IMR-90 (cell line): ENCODE results near the gene C16orf92. TPM values are rescaled to one million over a fixed set of nuclear protein-coding genes. Genes with fewer than 3 reads are reported as not detected.

ENCODE experiments used
- ATAC-seq: fragments of 200-7000 bp; cut with Tn5 transposase; 2 replicates; pipeline ENCODE4 v1.9.1; 2020; ENCODE audit warnings: low read depth, mild to moderate bottlenecking, moderate library complexity
- BruUV-seq: library from RNA; stranded (reverse); fragments of 400-500 nt; replicated peaks from 2 replicates; lab custom pipeline; 2021; lab: Mats Ljungman, UMichigan
- CTCF ChIA-PET: fragments of 300-600 bp; formaldehyde crosslinking; extraction: SDS; loops from one replicate; lab custom pipeline; 2021; ENCODE audit warnings: antibody characterized with exemption; lab: Yijun Ruan, JAX
- POLR2A ChIA-PET: fragments of 300-600 bp; sonication (Branson Sonifier 250); formaldehyde crosslinking; loops from one replicate; lab custom pipeline; 2022; ENCODE audit warnings: antibody characterized with exemption; ENCODE audit not compliant: unreplicated experiment; lab: Charles Lee
- DNase-seq: peaks from one replicate; pipeline ENCODE4 v3.0.0; 2013
- H2AFZ ChIP-seq: replicated peaks from 2 replicates; pipeline ENCODE3; 2013; ENCODE audit warnings: low read length, mild to moderate bottlenecking; ENCODE audit not compliant: poor library complexity
- H2AK5ac ChIP-seq: 2 replicates; pipeline ENCODE4 v1.6.1; 2013; ENCODE audit warnings: low read depth, low read length, inconsistent platforms
- H2AK9ac ChIP-seq: replicated peaks from 2 replicates; pipeline ENCODE3; 2013; ENCODE audit warnings: mild to moderate bottlenecking, low read depth, low read length, moderate library complexity; ENCODE audit not compliant: poor library complexity
- H2BK120ac ChIP-seq: 2 replicates; pipeline ENCODE4 v1.6.1; 2013; ENCODE audit warnings: low read depth, low read length, inconsistent platforms
- H2BK15ac ChIP-seq: 3 replicates; pipeline ENCODE4 v1.6.1; 2013; ENCODE audit warnings: low read depth, low read length, inconsistent platforms
- H2BK20ac ChIP-seq: 2 replicates; pipeline ENCODE4 v1.6.1; 2013; ENCODE audit warnings: low read depth, mild to moderate bottlenecking, inconsistent platforms, low read length, moderate library complexity
- H2BK5ac ChIP-seq: 2 replicates; pipeline ENCODE4 v1.6.1; 2013; ENCODE audit warnings: mild to moderate bottlenecking, low read depth, low read length, inconsistent platforms; ENCODE audit not compliant: poor library complexity, severe bottlenecking
- H3K14ac ChIP-seq: replicated peaks from 2 replicates; pipeline ENCODE4 v1.6.1; 2013; ENCODE audit warnings: low read depth, low read length, inconsistent platforms
- H3K18ac ChIP-seq: 2 replicates; pipeline ENCODE4 v1.6.1; 2013; ENCODE audit warnings: low read depth, low read length, control low read depth
- H3K23ac ChIP-seq: 2 replicates; pipeline ENCODE4 v1.6.1; 2013; ENCODE audit warnings: low read depth, low read length, inconsistent platforms
- H3K27ac ChIP-seq: 2 replicates; pipeline ENCODE4 v1.5.1; 2013; ENCODE audit warnings: mild to moderate bottlenecking, control low read depth, low read length; ENCODE audit not compliant: insufficient read depth
- H3K27me3 ChIP-seq: 2 replicates; pipeline ENCODE4 v1.6.1; 2013; ENCODE audit warnings: low read length; ENCODE audit not compliant: control insufficient read depth, insufficient read depth
- H3K36me3 ChIP-seq: 2 replicates; pipeline ENCODE4 v1.6.1; 2013; ENCODE audit warnings: low read length, mixed read lengths; ENCODE audit not compliant: control insufficient read depth, insufficient read depth
- H3K4ac ChIP-seq: 2 replicates; pipeline ENCODE4 v1.6.1; 2013; ENCODE audit warnings: low read depth, low read length, inconsistent platforms
- H3K4me1 ChIP-seq: 2 replicates; pipeline ENCODE4 v1.6.1; 2013; ENCODE audit warnings: low read length, mixed read lengths; ENCODE audit not compliant: control insufficient read depth, insufficient read depth
- H3K4me2 ChIP-seq: 2 replicates; pipeline ENCODE4 v1.6.1; 2013; ENCODE audit warnings: low read depth, mild to moderate bottlenecking, control low read depth, low read length, moderate library complexity
- H3K4me3 ChIP-seq: 2 replicates; pipeline ENCODE4 v1.5.1; 2013; ENCODE audit warnings: low read depth, mild to moderate bottlenecking, control low read depth, low read length, moderate library complexity; ENCODE audit not compliant: insufficient read depth
- H3K56ac ChIP-seq: 2 replicates; pipeline ENCODE4 v1.6.1; 2013; ENCODE audit warnings: low read length, inconsistent platforms; ENCODE audit not compliant: insufficient read depth; ENCODE audit errors: extremely low read depth
- H3K79me1 ChIP-seq, 2 experiments: 2 replicates each; pipeline ENCODE4 v1.6.1; 2013; ENCODE audit warnings: low read length in 2 of 2, inconsistent platforms in 1 of 2, low read depth in 1 of 2
- H3K9ac ChIP-seq: 2 replicates; pipeline ENCODE4 v1.6.1; 2013; ENCODE audit warnings: low read depth, low read length, control low read depth
- H3K9me1 ChIP-seq: 2 replicates; pipeline ENCODE4 v1.6.1; 2013; ENCODE audit warnings: low read length, inconsistent platforms; ENCODE audit not compliant: insufficient read depth
- H3K9me3 ChIP-seq: 2 replicates; pipeline ENCODE4 v1.6.1; 2013; ENCODE audit warnings: low read length; ENCODE audit not compliant: control insufficient read depth, insufficient read depth
- H4K20me1 ChIP-seq: 2 replicates; pipeline ENCODE4 v1.6.1; 2013; ENCODE audit warnings: low read length, inconsistent platforms; ENCODE audit not compliant: insufficient read depth
- H4K5ac ChIP-seq: 2 replicates; pipeline ENCODE4 v1.6.1; 2013; ENCODE audit warnings: mild to moderate bottlenecking, low read depth, low read length, control low read depth
- H4K8ac ChIP-seq, 2 experiments: 2 replicates each; pipeline ENCODE4 v1.6.1; 2013; ENCODE audit warnings: low read depth in 2 of 2, low read length in 2 of 2, control low read depth in 1 of 2, inconsistent platforms in 1 of 2
- H4K91ac ChIP-seq: 2 replicates; pipeline ENCODE4 v1.6.1; 2013; ENCODE audit warnings: low read depth, low read length, inconsistent platforms; ENCODE audit not compliant: insufficient read depth
- CEBPB ChIP-seq: IDR thresholded peaks from 2 replicates; pipeline ENCODE4 v1.6.1; 2012; ENCODE audit warnings: low read depth, low read length, improper control_type of control experiment
- CHD1 ChIP-seq: IDR thresholded peaks from 2 replicates; pipeline ENCODE4 v1.6.1; 2012; ENCODE audit warnings: low read depth, low read length, improper control_type of control experiment
- CTCF ChIP-seq: conservative IDR thresholded peaks from 2 replicates; pipeline ENCODE4 v1.5.1; 2012; ENCODE audit warnings: mild to moderate bottlenecking, low read depth, low read length, improper control_type of control experiment
- MAZ ChIP-seq: IDR thresholded peaks from 2 replicates; pipeline ENCODE4 v1.6.1; 2012; ENCODE audit warnings: low read depth, mild to moderate bottlenecking, low read length, improper control_type of control experiment, moderate library complexity, borderline replicate concordance
- MXI1 ChIP-seq: IDR thresholded peaks from 2 replicates; pipeline ENCODE4 v1.6.1; 2012; ENCODE audit warnings: low read depth, mild to moderate bottlenecking, low read length, moderate library complexity, borderline replicate concordance
- NFE2L2 ChIP-seq: fragments of 150-350 bp; IDR thresholded peaks from 2 replicates; pipeline ENCODE4 v1.6.1; 2016; ENCODE audit warnings: low read depth, mild to moderate bottlenecking, low read length
- POLR2A ChIP-seq: IDR thresholded peaks from 2 replicates; pipeline ENCODE4 v1.6.1; 2012; ENCODE audit warnings: mild to moderate bottlenecking, low read depth, low read length
- RAD21 ChIP-seq: IDR thresholded peaks from 2 replicates; pipeline ENCODE4 v1.6.1; 2012; ENCODE audit warnings: low read length, improper control_type of control experiment
- RCOR1 ChIP-seq: IDR thresholded peaks from 2 replicates; pipeline ENCODE4 v1.6.1; 2012; ENCODE audit warnings: mild to moderate bottlenecking, low read length, improper control_type of control experiment; ENCODE audit not compliant: insufficient replicate concordance
- RFX5 ChIP-seq: IDR thresholded peaks from 2 replicates; pipeline ENCODE4 v1.8.0; 2012; ENCODE audit warnings: low read depth, mild to moderate bottlenecking, low read length, moderate library complexity
- USF2 ChIP-seq: fragments of 150-350 bp; IDR thresholded peaks from 2 replicates; pipeline ENCODE4 v1.6.1; 2017; ENCODE audit warnings: mild to moderate bottlenecking, antibody characterized with exemption, low read length, low read depth
- WGBS, 2 experiments: methylation state at CpG; one replicate each; pipeline versions ENCODE4 v1.1.5 to v1.1.7; 2013; ENCODE audit warnings: missing lambda C conversion rate in 2 of 2; ENCODE audit not compliant: insufficient read length in 1 of 2; ENCODE audit errors: extremely low coverage in 2 of 2; 5-methylcytosine and 5-hydroxymethylcytosine counted together
- dilution Hi-C: fragments of 300-500 bp; cut with HindIII; formaldehyde crosslinking; loops from one replicate; pipeline ENCODE4 v1.14.3; 2018; ENCODE audit warnings: low sequenced_read_pairs; ENCODE audit not compliant: unreplicated experiment
- in situ Hi-C: fragments of 300-500 bp; cut with MboI; formaldehyde crosslinking; loops from 3 replicates; pipeline ENCODE4 v1.14.3; 2019; ENCODE audit warnings: low sequenced_read_pairs, inconsistent platforms, mixed read lengths
- intact Hi-C: fragments of 100-400 bp; cut with micrococcal nuclease; formaldehyde crosslinking; loops from 2 replicates; pipeline ENCODE4 v1.10.0; 2022
- polyA plus RNA-seq, 3 experiments: library from polyadenylated mRNA; depleted of rRNA; stranded (reverse); fragments of >200 nt; gene quantifications; 2 replicates each; pipeline ENCODE4 v1.2.3, GENCODE V29; 2012; ENCODE audit warnings: low replicate concordance in 1 of 3
- total RNA-seq: library from RNA; depleted of rRNA; stranded (reverse); fragments of >200 nt; gene quantifications from 2 replicates; pipeline ENCODE4 v1.2.3, GENCODE V29; 2012

The C16orf92 gene
- total and polyA plus RNA-seq, 2 of the 4 experiments (the other 2 are of a cell fraction), result not detected

- TF ChIP-seq CEBPB, result no peak
Measured at GRCh38 chr16:29975811-29976511, 47.0 kb upstream of the C16orf92 start (continued).

- H2BK5ac ChIP-seq, result no peak overlapping the region
- peaks cover 36% of the 10 kb centered on the region for H3K36me3 ChIP-seq
- no peaks in the 10 kb centered on the region for H3K9me3 ChIP-seq
- no peak overlapping the region for H4K5ac ChIP-seq
- H3K27ac ChIP-seq, result no peak overlapping the region
- H3K79me1 ChIP-seq, result peaks cover 11 to 67% of the 10 kb centered on the region in 2 experiments
- H3K4ac ChIP-seq, result no peak overlapping the region
- intact Hi-C loops, result no loop called here
- no peak overlapping the region for H2AFZ ChIP-seq
- 88% methylated on average over 5 of the region's 9 CpGs; no CpG with 5 or more reads in 1 of the 2 experiments for WGBS, 2 experiments
- no peak overlapping the region for H3K9ac ChIP-seq
- TF ChIP-seq RAD21 (no peak), MAZ (no peak), CTCF (no peak), RCOR1 (no peak), RFX5 (no peak), POLR2A (no peak), MXI1 (no peak), USF2 (no peak), NFE2L2 (no peak), CHD1 (no peak)
- no peak overlapping the region for H2AK5ac ChIP-seq
- dilution Hi-C loops, result no loop called here
- ChIA-PET CTCF (no interaction called here), POLR2A (no interaction called here)
- in situ Hi-C loops, result no loop called here
- no peak overlapping the region for H3K18ac ChIP-seq
- no peak overlapping the region for H2BK120ac ChIP-seq
- DNase-seq (no peak), ATAC-seq (no peak)
- no peak overlapping the region for H2BK15ac ChIP-seq
- no peak overlapping the region for H4K8ac ChIP-seq
- no peak overlapping the region for H3K4me2 ChIP-seq
- H2AK9ac ChIP-seq, result no peak overlapping the region
- no TSS peak for BruUV-seq
- H4K20me1 ChIP-seq, result peaks cover 44% of the 10 kb centered on the region
- H3K14ac ChIP-seq, result no peak overlapping the region
- H3K23ac ChIP-seq, result peak overlapping the region; percentile 17; the same call in 1 of the 2 replicates
- peaks cover 13% of the 10 kb centered on the region; the same call in 1 of the 2 replicates for H3K4me1 ChIP-seq
- H3K27me3 ChIP-seq, result no peaks in the 10 kb centered on the region
- no peak overlapping the region for H3K56ac ChIP-seq
- H4K91ac ChIP-seq, result no peak overlapping the region
- H2BK20ac ChIP-seq, result no peak overlapping the region
- H3K9me1 ChIP-seq, result peaks cover 28% of the 10 kb centered on the region
- H3K4me3 ChIP-seq, result no peak overlapping the region
Measured at GRCh38 chr16:29977063-29977825, 45.8 kb upstream of the C16orf92 start.
